GM12892 (cell line): ENCODE results near the gene TRAF3IP3.

Source experiments
- POLR2A ChIP-seq: IDR thresholded peaks from 2 replicates; pipeline ENCODE4 v1.6.1; 2011; ENCODE audit warnings: low read depth, low read length, control low read depth
- TAF1 ChIP-seq: IDR thresholded peaks from 2 replicates; pipeline ENCODE4 v1.6.1; 2011; ENCODE audit warnings: low read depth, mild to moderate bottlenecking, control low read depth, low read length, borderline replicate concordance

DNA sequence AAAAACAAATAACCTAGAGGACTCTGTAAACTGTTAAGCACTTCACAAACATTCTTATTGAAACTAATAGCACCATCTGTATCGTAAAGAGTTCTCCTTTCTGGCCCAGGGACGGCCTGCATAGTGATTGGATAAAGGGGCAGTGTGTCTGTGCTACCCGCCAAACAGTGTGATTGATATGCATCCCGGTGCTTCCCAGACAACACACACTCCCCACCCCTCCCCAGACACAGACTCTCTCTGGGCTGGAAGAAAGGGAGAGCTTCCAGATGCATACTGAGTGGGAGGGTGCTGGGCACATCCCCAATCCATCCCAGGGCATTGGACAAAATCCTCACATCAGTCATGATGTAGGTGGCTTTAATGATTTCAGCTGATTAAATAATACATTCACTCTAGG, 47.6 kb upstream of the TRAF3IP3 start:
- TF ChIP-seq TAF1: no peak
- no peak for TF ChIP-seq POLR2A
